ENCODE results near the gene CREM. TPM values are rescaled to one million over a fixed set of nuclear protein-coding genes. Genes with fewer than 3 reads are reported as not detected.

The CREM gene
- total RNA-seq, 1 donor from 2014 or later = 86.4 TPM

DNA sequence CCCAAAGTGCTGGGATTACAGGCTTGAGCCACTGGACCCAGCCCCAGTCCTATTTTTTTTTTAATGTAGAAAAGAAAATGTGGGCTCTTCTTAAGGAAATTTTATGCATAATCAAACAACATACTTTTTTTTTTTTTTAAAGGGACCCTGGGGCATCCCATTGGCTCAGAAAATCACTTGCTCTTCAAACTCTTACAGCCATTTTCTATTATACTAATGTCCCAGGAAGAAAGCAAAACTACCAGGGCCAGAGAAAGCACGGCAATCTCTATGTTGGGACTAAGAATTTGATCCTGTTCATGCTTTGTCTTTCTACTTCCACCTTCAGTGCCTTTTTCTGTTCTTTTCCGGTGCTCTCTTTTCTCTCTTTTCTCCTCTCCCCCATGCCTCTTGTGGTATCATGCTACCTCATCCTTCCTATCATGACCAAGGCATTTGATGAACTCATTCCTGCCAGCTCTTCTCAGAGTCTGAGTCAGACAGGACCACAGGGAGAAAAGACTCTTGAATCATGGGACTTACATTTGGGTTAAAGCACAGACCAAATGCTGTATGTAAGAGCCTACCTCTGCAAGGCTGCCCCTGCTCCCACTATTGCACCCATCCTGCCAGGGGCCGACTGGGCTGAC, 133.2 kb downstream of the CREM start:
- Mint-ChIP-seq H3K4me1 (no peaks in the 10 kb centered on the region), H3K9me3 (peaks cover 22% of the 10 kb centered on the region), H3K27me3 (no peaks in the 10 kb centered on the region), H3K27ac (no peak overlapping the region), H3K36me3 (ENCODE audit: low read depth) (no peaks in the 10 kb centered on the region), H3K4me3 (no peak overlapping the region)
- POLR2A ChIA-PET = no interaction called here
- DNase-seq (no peak), ATAC-seq (ENCODE audit: low read depth) (no peak)
- CTCF ChIA-PET = interaction anchor here (1.4 kb wide), 1 partner anchor 20 kb away, joined by 3 read pairs; no protein-coding TSS in a partner anchor
- intact Hi-C loops (cut with micrococcal nuclease) = no loop called here
- TF ChIP-seq, protein P1, sequence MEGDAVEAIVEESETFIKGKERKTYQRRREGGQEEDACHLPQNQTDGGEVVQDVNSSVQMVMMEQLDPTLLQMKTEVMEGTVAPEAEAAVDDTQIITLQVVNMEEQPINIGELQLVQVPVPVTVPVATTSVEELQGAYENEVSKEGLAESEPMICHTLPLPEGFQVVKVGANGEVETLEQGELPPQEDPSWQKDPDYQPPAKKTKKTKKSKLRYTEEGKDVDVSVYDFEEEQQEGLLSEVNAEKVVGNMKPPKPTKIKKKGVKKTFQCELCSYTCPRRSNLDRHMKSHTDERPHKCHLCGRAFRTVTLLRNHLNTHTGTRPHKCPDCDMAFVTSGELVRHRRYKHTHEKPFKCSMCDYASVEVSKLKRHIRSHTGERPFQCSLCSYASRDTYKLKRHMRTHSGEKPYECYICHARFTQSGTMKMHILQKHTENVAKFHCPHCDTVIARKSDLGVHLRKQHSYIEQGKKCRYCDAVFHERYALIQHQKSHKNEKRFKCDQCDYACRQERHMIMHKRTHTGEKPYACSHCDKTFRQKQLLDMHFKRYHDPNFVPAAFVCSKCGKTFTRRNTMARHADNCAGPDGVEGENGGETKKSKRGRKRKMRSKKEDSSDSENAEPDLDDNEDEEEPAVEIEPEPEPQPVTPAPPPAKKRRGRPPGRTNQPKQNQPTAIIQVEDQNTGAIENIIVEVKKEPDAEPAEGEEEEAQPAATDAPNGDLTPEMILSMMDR (IDR thresholded peaks at IDR 0.05) = no peak

GRCh38 chr10:35262436-35262835, 135.8 kb downstream of the CREM start:
- H3K36me3 Mint-ChIP-seq (ENCODE audit: low read depth) = no peaks in the 10 kb centered on the region

More at GRCh38 chr10:35262436-35262835, 135.8 kb downstream of the CREM start:
- intact Hi-C loops (cut with micrococcal nuclease) = no loop called here
- TF ChIP-seq, protein P1 (IDR thresholded peaks at IDR 0.05) = no peak
- H3K9me3 Mint-ChIP-seq = peaks cover 11% of the 10 kb centered on the region
- ChIA-PET POLR2A (no interaction called here), CTCF (no interaction called here)
- no peak overlapping the region for H3K27ac Mint-ChIP-seq
- no peak for ATAC-seq (ENCODE audit: low read depth)
- H3K4me3 Mint-ChIP-seq = no peak overlapping the region
- no peaks in the 10 kb centered on the region for H3K27me3 Mint-ChIP-seq
- no peak for DNase-seq
- no peaks in the 10 kb centered on the region for H3K4me1 Mint-ChIP-seq

Other genes starting within 250 kb of the CREM start
- 32.7 and 33.7 TPM in 2 replicates for gene CUL2, start 36.5 kb upstream of the CREM start, total RNA-seq
- gene CCNY, start 209.7 kb downstream of the CREM start, total RNA-seq = 68.5 and 69.2 TPM in 2 replicates

Measured in activated B cell treated with CpG ODN at 0.5 μM for 24 hours (primary cell).